BJ (cell line): ENCODE data around the gene RAB11FIP5. TPM values are rescaled to one million over a fixed set of nuclear protein-coding genes. Genes with fewer than 3 reads are reported as not detected.

ENCODE experiments used
- CTCF ChIA-PET: fragments of 350-600 bp; formaldehyde crosslinking; extraction: SDS; loops from one replicate; lab custom pipeline; 2021; ENCODE audit warnings: antibody characterized with exemption, inconsistent platforms; lab: Yijun Ruan, JAX
- POLR2A ChIA-PET: fragments of 300-600 bp; sonication (Branson Sonifier 250); formaldehyde crosslinking; extraction: SDS; loops from one replicate; lab custom pipeline; 2021; ENCODE audit warnings: antibody characterized with exemption; lab: Charles Lee
- DNase-seq: peaks from one replicate; pipeline ENCODE4 v3.0.0-alpha.2; 2011; ENCODE audit warnings: low read depth
- H3K27me3 ChIP-seq: 2 replicates; pipeline ENCODE4 v1.6.0; 2011; ENCODE audit warnings: low read length; ENCODE audit not compliant: control insufficient read depth, insufficient read depth
- H3K36me3 ChIP-seq: 2 replicates; pipeline ENCODE4 v1.5.1; 2011; ENCODE audit warnings: low read length; ENCODE audit not compliant: control insufficient read depth, insufficient read depth
- H3K4me3 ChIP-seq: 2 replicates; pipeline ENCODE4 v1.5.1; 2011; ENCODE audit warnings: low read depth, mild to moderate bottlenecking, control low read depth, low read length
- polyA plus RNA-seq: library from polyadenylated mRNA; depleted of rRNA; stranded (reverse); fragments of >200 nt; gene quantifications from 2 replicates; pipeline ENCODE4 v1.2.3, GENCODE V29; 2011
- TF ChIP-seq, protein P1 (sequence below): IDR thresholded peaks from 2 replicates; pipeline ENCODE4 v1.5.1; 2011; ENCODE audit warnings: low read depth, mild to moderate bottlenecking, control low read depth, inconsistent platforms, low read length, moderate library complexity; ENCODE audit not compliant: insufficient read depth

The RAB11FIP5 gene
- polyA plus RNA-seq, 1 experiment = 52.0 TPM

DNA sequence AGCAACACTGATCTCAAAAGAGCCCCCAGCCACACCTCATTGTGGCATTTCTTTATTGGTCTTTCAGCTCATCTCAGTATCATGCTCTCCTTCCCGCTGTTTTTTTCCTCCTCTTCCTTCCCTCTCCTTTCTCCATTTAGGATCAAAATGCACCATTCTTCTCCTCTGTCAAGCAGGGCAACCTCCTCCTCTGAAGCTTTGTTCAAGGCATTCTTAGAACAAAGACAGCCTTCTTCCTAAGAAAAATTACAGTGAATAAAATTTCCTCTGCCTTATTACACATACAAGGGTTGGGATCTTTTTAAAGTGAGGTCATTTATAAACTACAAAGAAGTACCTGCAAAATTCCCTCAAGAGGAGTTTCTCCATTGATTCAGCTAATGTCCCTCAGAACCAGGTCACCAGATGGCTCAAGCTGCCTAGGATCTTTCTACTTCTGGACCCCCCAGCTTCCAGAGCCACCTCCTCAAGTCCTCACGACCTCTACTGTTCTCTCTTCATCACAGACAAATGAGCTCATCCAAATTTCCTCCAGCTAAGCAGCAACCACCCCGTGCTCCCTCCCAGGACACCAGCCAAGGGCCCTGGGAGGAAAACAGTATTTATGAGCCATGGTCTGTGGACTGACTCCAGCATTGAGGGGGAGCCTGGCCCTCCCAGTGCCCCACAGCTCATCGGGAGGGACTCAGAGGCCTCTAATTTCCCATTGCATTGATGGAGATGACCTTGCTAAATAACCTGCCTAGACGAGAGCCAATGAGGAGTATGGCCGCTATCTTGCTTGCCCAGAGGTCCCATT lies 59.2 kb downstream of the RAB11FIP5 start:
- no peaks in the 10 kb centered on the region for H3K27me3 ChIP-seq
- peaks cover 5% of the 10 kb centered on the region for H3K36me3 ChIP-seq
- H3K4me3 ChIP-seq = no peak overlapping the region
- POLR2A ChIA-PET = no interaction called here
- TF ChIP-seq, protein P1, sequence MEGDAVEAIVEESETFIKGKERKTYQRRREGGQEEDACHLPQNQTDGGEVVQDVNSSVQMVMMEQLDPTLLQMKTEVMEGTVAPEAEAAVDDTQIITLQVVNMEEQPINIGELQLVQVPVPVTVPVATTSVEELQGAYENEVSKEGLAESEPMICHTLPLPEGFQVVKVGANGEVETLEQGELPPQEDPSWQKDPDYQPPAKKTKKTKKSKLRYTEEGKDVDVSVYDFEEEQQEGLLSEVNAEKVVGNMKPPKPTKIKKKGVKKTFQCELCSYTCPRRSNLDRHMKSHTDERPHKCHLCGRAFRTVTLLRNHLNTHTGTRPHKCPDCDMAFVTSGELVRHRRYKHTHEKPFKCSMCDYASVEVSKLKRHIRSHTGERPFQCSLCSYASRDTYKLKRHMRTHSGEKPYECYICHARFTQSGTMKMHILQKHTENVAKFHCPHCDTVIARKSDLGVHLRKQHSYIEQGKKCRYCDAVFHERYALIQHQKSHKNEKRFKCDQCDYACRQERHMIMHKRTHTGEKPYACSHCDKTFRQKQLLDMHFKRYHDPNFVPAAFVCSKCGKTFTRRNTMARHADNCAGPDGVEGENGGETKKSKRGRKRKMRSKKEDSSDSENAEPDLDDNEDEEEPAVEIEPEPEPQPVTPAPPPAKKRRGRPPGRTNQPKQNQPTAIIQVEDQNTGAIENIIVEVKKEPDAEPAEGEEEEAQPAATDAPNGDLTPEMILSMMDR = no peak
- CTCF ChIA-PET = interaction anchor here (1.0 kb wide), 2 partner anchors 31 to 61 kb away, joined by 3 read pairs; no protein-coding TSS in a partner anchor
- DNase-seq = peak; percentile 19

DNA sequence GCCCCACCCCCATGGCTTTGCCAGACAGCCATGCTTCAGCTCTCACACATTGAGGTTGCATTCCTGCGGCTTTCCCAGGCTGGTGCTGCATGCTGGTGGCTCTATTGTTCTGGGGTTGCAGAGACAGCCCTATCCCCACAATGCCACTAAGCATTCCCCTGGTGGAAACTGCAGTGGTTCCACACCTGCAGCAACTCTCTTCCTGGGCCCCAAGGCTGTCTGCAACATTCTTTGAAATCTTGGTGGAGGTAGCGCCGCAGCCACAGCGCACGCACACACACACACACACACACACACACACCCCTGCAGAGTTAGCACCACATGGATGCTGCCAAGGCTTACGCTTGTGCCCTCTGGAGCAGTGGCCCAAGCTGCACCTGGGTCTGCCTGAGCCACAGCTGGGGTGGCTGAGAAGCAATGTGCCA lies 62.6 kb downstream of the RAB11FIP5 start:
- Histone ChIP-seq H3K36me3 (peaks cover 2% of the 10 kb centered on the region), H3K27me3 (no peaks in the 10 kb centered on the region), H3K4me3 (no peak overlapping the region)
- TF ChIP-seq, protein P1 = no peak
- no peak for DNase-seq
- ChIA-PET CTCF (no interaction called here), POLR2A (no interaction called here)

DNA sequence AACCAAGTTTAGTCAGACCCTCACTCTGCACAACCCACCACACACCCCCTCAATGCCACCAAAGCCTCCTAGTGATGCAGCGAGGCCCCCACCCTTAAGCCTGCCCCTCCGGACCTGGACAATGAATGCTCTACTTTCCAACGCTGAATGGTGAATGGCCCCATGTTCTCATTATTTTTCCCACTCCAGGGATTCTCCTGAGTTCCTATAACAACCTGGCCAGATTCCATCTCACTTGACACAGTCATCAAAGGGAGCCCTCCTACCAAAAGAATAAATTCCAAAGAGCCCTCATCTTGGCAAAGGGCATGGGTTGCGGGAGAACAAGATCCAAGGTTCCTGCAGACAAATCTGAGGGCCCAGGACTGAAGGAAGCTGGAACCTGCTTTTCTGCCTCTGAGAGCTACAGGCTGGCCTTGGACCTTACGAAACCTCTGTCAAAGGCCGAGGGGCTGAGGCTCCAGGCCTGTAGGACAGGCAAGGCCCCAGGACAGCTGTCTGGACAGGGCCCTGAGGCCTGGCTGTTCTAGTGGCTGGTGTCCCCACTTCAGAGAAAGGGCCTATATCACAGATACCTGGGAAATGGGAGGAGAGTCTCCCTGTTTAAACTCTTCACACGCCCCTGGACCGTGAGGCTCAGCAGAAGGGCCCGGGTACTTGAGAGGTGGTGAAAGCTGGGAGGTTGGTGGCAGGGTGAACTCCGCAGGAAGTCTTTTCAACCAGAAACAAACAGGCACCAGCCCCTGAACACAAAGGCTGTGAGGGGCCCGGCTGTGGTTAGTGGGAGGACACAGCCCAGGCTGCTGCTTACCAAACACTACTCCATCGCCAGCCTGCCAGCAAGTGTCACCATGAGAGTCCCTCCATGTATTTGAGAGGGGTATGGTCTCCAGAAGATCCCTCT lies 68.6 kb downstream of the RAB11FIP5 start:
- TF ChIP-seq, protein P1 = no peak
- ChIA-PET POLR2A (no interaction called here), CTCF (interaction anchor here (2.2 kb wide), 1 partner anchor 133 kb away, joined by 6 read pairs; no protein-coding TSS in a partner anchor)
- H3K4me3 ChIP-seq = no peak overlapping the region
- peaks cover 2% of the 10 kb centered on the region; the same call in 1 of the 2 replicates for H3K36me3 ChIP-seq
- H3K27me3 ChIP-seq = no peaks in the 10 kb centered on the region
- DNase-seq = no peak

DNA sequence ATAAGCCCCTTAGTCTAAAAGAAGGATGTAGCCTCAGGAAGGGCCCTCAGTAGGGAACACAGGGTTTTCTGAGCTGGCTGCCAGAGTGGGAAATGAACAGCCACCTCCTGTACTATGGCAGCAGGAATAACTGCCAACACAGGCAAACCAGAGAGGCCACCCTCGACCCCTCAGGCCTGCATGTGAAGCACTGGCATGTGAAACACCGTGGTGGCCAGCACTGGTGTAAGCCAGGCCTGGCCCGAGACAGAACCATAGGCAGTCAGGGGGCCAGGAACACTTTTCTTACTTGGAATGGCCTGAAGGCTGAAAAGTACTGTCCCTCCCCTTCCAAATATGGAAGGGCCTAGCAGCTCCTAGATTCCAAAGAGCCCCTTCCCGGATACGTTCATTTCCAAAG lies 69.5 kb downstream of the RAB11FIP5 start:
- Histone ChIP-seq H3K27me3 (no peaks in the 10 kb centered on the region), H3K4me3 (no peak overlapping the region), H3K36me3 (peaks cover 2% of the 10 kb centered on the region; the same call in 1 of the 2 replicates)
- ChIA-PET CTCF (interaction anchor here (1.2 to 2.2 kb wide), 2 partner anchors 9 to 134 kb away, joined by 3 to 6 read pairs; no protein-coding TSS in a partner anchor), POLR2A (no interaction called here)
- DNase-seq = no peak
- TF ChIP-seq, protein P1 = no peak
